Measurements from ENCODE around the gene MPND.

Gene MPND

DNA sequence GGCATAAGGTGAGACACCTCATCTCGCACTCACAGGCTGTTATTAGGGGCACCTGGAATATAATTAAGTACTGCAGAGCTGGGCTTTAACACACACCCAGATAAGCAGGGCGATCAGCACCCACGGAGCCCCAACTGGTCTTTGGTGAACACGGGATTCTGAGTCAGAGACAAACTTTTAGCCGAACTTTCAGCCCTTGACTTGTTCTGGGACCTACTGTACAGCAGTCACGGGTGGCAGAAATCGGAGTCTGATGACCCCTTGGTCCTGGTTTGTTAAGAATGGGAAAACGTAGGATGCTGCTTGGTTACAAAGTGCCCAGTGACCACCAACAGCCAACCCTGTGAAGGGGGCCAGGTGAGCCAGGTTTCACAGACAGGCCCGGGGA, 47.9 kb downstream of the MPND start:
- H3K4me3 ChIP-seq (ENCODE audit: control insufficient read depth, low read depth, low read length), result no peak overlapping the region
- DNase-seq (ENCODE audit: low read depth), result no peak
- TF ChIP-seq, protein P1, sequence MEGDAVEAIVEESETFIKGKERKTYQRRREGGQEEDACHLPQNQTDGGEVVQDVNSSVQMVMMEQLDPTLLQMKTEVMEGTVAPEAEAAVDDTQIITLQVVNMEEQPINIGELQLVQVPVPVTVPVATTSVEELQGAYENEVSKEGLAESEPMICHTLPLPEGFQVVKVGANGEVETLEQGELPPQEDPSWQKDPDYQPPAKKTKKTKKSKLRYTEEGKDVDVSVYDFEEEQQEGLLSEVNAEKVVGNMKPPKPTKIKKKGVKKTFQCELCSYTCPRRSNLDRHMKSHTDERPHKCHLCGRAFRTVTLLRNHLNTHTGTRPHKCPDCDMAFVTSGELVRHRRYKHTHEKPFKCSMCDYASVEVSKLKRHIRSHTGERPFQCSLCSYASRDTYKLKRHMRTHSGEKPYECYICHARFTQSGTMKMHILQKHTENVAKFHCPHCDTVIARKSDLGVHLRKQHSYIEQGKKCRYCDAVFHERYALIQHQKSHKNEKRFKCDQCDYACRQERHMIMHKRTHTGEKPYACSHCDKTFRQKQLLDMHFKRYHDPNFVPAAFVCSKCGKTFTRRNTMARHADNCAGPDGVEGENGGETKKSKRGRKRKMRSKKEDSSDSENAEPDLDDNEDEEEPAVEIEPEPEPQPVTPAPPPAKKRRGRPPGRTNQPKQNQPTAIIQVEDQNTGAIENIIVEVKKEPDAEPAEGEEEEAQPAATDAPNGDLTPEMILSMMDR (IDR thresholded peaks at IDR 0.05; ENCODE audit: control insufficient read depth, insufficient read depth, low read depth, low read length, missing control alignments), result no peak

DNA sequence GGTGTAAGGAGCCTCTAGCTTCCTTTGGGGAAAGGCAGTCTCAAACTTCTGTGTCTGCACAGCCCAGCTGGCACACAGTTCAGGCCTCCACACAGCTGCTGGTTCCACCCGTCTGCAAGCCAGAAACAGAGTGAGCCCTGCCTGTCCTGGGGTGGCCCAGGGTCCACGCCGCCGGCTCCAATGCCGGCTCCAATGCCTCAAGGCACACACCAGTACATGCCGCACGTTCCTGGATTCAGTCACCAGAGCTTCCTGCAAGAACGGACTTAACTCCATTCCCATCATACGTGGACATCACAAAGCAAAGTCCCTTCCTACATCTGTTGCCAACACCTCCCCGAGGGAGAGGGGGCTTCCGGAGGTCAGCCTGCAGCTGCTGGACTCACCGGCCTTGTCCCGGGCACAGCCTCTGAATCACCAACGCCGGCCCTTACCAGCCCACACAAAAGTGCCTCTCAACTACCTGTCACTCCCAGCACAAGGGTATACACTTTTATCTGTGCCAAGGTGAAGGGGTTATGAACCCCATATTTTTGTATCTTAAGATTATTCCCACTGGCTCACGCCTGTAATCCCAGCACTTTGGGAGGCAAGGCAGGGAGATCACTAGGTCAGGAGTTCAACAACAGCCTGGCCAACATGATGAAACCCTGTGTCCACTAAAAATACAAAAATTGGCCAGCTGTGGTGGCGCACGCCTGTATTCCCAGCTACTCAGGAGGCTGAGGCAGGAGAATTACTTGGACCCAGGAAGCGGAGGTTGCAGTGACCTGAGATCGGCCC, 48.5 kb downstream of the MPND start:
- TF ChIP-seq, protein P1 (IDR thresholded peaks at IDR 0.05; ENCODE audit: control insufficient read depth, insufficient read depth, low read depth, low read length, missing control alignments), result no peak
- no peak for DNase-seq (ENCODE audit: low read depth)
- H3K4me3 ChIP-seq (ENCODE audit: control insufficient read depth, low read depth, low read length), result no peak overlapping the region

DNA sequence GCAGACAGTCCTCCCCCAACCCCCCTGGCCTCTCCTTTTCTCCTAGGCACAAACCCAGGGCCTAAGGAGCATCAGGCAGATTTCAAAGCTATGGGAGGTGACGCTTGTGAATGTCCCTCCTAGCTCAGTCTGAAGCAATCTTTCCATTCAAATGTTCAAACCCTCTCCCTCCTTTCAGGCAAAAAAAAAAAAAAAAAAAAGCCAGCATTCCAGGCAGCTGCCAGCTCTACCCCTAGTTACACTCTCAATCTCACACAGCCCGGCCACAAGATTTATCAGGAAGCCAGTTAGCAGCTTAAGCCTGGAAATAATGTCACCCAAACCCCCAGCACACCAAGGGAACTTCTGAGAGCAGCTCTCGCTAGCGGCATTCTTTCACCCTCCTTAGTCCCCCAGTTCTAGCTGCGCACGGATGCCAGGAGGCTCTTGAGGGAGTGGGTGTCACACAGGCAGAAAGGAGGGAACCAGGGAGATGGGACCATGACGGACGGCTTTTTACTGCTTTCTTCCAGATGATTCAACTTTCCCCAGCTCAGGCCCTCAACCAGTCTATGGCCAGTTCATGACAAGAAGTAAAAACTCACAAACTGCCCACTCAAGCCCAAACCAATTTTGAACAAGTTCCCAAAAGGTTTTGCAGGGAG, 50.7 kb downstream of the MPND start:
- TF ChIP-seq, protein P1 (IDR thresholded peaks at IDR 0.05; ENCODE audit: control insufficient read depth, insufficient read depth, low read depth, low read length, missing control alignments), result no peak
- no peak overlapping the region for H3K4me3 ChIP-seq (ENCODE audit: control insufficient read depth, low read depth, low read length)
- DNase-seq (ENCODE audit: low read depth), result no peak

GRCh38 chr19:4396949-4397783, 53.8 kb downstream of the MPND start:
- no peak for DNase-seq (ENCODE audit: low read depth)

DNA sequence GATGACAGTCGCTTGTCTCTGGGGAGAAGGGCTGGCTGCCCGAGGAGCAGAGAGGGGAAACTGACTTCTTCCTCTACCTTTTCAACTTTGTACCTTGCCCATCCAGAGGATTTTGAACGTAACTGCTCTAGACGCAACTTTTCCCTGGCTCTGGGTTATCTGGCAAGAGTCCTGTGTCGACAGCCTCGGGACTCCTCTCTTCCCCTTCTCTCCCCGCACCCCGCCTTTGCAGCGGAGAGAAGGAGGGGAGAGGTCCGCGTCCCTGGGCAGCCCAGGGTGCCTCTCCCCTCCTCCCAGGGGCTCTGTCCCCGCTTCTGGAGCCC, 56.4 kb downstream of the MPND start:
- TF ChIP-seq, protein P1 (IDR thresholded peaks at IDR 0.05; ENCODE audit: control insufficient read depth, insufficient read depth, low read depth, low read length, missing control alignments), result no peak
- no peak for DNase-seq (ENCODE audit: low read depth)
- H3K4me3 ChIP-seq (ENCODE audit: control insufficient read depth, low read depth, low read length), result peak overlapping the region; percentile 87

More at GRCh38 chr19:4396949-4397783, 53.8 kb downstream of the MPND start:
- TF ChIP-seq, protein P1 (IDR thresholded peaks at IDR 0.05; ENCODE audit: control insufficient read depth, insufficient read depth, low read depth, low read length, missing control alignments), result no peak
- no peak overlapping the region for H3K4me3 ChIP-seq (ENCODE audit: control insufficient read depth, low read depth, low read length)

GRCh38 chr19:4400135-4400936, 57.0 kb downstream of the MPND start, which contains the start of gene SH3GL1:
SH3GL1 (minus strand) TSS chr19:4400547; CDS start chr19:4400368, 179 bp downstream.
- peak; percentile 53 for DNase-seq (ENCODE audit: low read depth)
- H3K4me3 ChIP-seq (ENCODE audit: control insufficient read depth, low read depth, low read length), result peak within 1 kb of the TSS; percentile 87
- TF ChIP-seq, protein P1 (IDR thresholded peaks at IDR 0.05; ENCODE audit: control insufficient read depth, insufficient read depth, low read depth, low read length, missing control alignments), result peak; percentile 95
